Uterus (tissue), 2 donors: ENCODE measurements around the gene HSPG2.
"Not testable (repeated sequence)": the region's sequence is repeated elsewhere in the genome, so short reads cannot be mapped to it uniquely, and the experiment has no call there.

Source experiments
- CTCF ChIP-seq, 4 experiments: fragments of 200-600 bp in 2 of 4; fragments of 450-650 bp in 2 of 4; sonication (generic) in 2 of 4; IDR thresholded peaks; one replicate each; pipeline ENCODE4 v1.5.1; 2016 to 2019; ENCODE audit warnings: antibody characterized with exemption in 4 of 4, mild to moderate bottlenecking in 2 of 4, moderate library complexity in 1 of 4
- POLR2A ChIP-seq, 2 donors: fragments of 450-650 bp; IDR thresholded peaks; one replicate each; pipeline ENCODE4 v1.6.1; 2016; ENCODE audit warnings: antibody characterized with exemption in 2 of 2, mild to moderate bottlenecking in 1 of 2, moderate library complexity in 1 of 2

- not testable (repeated sequence) for TF ChIP-seq CTCF, POLR2A (IDR thresholded peaks at IDR 0.05)
Observed at GRCh38 chr1:21969066-21969465, 32.0 kb upstream of the HSPG2 start.
